Measurements from ENCODE around the gene CEBPE.
A peak's percentile ranks its signal among the peaks of the same experiment; 100 is the strongest.

The CEBPE gene

DNA sequence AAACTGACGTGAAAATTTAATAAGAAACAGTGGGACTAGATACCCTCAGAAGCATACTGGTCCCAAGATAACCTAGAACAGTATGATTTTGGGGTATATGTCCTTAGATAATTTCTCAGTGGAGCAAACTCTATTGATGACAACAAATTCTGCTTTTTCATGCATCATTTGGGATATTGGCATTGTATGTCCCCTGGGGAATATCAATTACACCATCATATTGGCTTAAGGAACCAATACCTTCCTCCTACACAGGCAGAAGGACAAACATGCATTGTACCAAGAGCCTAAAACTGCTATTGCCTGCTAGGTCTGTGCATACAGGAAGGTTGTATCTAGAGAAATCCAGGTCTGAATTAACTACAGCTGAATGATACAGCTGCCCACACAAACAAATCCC lies 44.1 kb downstream of the CEBPE start:
- DNase-seq (ENCODE audit: low read depth) = no peak

DNA sequence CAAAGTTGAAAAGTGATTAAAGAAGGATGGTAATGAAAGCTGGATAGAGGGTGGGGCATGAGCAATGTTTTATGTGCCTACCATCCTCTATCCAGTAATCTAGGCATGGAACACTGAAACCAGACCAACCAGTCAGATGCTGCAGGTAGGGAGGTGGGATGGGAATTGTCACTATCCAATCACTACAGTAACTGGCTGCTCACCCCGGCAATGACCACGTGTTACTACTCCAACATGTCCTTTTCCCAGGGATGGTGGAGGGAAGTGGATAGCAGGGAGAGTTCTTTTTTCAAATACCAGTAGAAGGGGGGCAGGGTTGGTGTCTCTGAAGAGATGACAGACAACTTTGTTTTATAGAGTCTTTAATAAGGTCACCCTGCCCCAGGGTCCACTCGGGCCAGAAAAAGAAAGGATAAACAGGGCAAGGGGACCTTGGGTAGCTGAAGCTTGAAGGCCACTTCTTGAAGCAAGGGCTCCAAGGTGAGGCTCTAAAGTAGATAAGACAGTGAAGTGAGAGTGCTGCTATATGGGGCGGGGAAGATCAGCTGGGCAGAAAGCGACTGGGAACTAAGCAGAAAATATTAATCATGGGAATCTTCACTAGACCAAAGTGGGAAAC lies 47.0 kb downstream of the CEBPE start:
- DNase-seq (ENCODE audit: low read depth) = no peak

DNA sequence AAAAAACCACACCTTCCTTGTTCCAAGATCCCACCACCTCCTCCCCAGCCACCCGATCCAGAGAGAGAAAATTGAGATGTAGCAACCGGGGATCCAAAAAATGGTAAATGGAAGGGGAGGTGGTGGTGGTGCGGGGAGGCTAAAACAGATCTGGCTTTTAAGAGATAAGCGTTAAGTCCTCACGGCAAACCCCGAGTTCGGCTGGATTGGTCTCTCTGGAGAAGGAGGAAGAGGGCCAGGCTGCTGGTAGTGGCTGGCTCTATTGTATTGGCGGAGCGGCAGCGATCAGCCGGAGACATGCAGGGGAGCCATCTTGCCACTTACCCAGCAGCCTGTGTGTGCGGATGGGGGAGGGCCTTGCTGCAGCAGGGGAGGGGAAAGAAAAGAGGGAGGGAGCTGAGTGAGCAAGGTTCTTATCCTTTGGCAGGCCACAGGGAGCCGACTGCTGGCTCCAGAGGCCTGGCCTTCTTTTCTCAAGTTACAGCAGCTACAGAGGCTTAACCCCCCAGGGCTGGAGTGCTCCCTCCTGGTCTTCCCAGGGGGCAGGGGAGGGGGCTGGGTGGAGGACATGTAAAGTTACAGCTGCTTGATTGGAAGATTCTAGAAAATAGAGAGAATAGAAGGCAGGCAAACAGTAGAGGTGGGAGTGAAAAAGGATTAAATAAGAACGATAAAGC lies 47.7 kb downstream of the CEBPE start:
- DNase-seq (ENCODE audit: low read depth) = peak; percentile 54

DNA sequence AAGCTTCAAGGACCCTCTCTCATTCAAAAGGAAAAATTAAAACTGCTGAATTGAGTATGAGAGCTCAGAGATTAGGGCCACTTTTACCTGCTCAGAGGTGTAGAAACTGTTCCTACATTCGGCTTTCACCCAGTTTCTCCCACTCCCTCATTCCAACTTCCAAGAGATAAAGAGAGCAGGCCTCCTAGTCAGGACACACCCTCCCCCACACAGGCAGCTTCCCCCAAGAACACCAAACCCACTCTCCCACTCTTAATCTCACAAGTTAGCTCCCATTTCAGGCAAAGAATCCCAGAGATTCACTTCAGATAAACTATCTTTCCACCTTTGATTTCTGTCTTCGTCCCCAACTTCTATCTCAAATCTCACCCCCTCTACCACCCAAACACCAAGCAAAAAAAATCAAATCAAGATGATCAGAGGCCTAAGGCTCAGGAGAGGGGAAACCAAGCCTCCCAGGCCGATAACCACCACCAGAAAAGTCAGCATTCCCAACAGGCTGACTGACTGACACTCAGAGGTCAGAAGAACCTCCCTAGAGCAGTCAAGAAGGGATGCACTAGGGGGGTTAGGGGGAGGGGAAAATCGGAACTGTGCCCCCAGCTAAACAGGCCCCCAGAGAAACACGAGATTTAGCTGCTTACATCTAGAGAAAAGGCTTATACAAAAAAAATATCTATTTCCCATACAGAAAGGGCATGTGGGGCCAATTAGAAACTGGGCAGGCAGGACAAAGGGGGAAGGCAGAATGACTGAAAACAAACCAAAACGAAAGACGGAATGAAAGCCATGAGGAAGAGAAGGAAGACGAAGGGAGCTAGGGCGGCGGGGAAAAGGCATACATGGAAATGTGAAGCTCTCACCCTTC lies 48.6 kb downstream of the CEBPE start:
- no peak for DNase-seq (ENCODE audit: low read depth)

DNA sequence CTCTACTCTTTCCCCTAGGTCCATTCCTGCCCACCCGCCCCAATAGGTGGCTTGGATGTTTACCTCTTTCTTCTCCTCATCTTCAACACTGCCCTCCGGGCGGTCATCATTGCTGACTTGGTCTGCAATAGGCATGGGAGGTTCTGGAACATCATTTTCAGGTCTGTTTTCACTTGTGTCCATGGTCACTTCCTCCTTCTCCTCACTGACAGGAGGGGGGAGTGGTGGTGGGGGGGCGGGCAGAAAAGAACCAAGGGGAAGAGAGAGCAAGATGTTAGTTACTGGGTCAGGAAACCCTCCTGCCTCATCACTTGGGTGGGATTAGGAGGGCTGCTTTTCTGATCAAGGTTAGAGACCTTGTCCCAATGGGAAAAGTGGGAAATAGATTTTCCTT lies 49.6 kb downstream of the CEBPE start:
- no peak for DNase-seq (ENCODE audit: low read depth)

DNA sequence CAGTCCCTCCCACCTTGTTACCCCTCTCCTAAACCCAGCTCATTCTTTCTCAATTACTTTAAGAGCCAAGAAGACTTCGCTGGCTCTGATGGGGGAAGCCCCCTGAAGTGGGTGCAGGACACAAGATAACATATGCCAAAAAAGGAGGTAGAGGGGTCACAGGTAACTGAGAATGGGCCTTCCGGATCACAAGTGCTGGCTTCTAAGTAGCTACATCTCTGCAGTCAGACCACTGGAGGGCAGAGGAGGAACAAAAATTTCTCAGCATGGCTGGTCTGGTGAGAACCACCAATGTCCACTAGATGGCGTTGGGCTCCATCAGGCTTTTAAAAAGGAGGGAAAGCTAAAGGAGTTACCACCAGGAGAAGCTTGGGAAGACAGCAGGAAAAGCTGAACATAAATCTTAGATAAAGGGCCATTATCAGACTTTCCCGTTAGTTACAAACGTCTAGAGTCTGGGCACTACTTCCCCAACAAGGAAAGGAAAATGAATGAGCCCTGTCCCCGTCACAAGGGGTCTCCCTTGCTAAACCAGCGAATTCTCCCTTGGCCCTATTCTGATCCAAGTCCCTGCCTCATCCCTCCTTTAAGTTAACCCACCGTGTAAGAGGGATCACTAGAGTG lies 50.2 kb downstream of the CEBPE start:
- DNase-seq (ENCODE audit: low read depth) = peak; percentile 31

DNA sequence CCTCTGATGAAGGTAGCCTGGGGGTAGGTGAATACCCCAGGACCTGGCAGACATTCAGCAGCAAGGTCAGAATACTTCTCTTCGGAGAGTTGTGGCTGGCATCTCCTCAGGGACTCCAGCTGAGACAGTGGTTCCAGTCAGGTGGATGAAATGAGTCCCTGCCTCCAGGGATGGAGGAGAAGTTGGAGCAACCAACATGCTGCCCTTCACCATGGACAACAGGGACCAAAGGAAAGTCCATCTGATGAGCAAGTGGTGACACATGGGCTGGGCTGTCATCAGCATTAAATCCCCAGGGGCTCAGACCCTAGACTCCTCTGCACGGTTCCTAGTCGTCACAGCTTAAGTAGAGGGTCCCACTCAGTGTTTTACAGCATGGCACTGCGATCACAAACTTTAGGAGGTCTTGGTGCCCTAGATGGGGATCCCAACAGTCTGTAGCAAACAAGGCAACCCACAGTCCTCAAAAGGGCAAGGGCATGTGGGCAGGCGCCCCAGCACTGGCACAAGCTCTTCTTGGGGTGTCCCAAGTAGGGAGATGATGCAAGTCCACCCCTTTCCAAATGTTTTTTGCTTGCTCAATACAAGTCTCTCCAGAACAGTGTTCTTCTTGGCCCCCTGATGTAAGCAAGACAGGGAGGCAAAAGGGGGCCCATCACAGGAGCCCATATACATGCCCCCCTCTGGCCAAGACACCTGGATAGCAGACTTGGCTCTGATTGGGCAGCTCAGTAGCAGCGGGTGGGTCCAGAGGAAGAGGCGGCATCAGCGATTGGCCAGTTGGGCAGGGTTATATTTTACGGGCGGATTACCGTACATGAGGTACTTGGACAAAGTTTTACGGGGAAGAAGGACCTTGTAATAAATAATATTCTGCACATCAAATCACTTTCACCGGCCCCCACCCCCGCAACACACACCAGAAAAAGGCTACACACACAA lies 50.9 kb downstream of the CEBPE start:
- DNase-seq (ENCODE audit: low read depth) = no peak
